ENCODE results near the gene SMAD4. TPM values are rescaled to one million over a fixed set of nuclear protein-coding genes. Genes with fewer than 3 reads are reported as not detected.

SMAD4 gene
- total and polyA plus RNA-seq, 2 of the 13 experiments (the other 11 are each of a cell fraction or from before 2014, with no cell fraction given), result 70.2 to 72.0 TPM

DNA sequence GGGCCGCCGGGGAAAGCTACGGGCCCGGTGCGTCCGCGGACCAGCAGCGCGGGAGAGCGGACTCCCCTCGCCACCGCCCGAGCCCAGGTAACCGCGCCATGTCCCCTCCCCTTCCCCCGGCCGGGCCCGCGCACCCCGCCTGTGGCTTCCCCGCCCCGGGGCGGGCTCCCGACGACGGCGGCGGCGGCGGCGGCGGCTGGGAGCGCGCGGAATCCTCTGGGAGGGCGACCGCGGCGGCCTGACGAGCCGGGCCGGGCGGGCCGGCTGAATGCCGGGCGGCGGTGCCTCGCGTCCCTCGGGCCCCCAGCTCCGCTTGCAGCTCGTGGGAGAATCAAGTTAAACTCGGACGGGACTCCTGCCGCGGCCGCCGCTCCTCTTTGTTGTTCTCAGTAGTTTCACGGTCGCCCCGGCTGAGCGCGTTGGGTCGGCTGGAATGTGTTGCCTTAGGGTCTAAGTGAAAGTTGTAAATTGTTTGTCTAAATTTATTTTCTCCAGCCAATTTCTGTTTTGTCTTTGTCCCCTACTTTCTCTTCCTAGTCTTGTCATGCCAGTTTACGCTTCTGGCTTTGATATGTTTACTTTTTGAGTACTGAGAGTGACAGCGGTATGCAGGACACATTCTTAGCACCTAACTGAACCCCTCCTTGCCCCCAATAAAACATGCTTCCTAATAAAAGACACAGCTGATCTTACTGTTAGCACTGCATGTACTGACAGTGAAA is 685 bp downstream of the SMAD4 start (continued):
- TF ChIP-seq, protein P1, sequence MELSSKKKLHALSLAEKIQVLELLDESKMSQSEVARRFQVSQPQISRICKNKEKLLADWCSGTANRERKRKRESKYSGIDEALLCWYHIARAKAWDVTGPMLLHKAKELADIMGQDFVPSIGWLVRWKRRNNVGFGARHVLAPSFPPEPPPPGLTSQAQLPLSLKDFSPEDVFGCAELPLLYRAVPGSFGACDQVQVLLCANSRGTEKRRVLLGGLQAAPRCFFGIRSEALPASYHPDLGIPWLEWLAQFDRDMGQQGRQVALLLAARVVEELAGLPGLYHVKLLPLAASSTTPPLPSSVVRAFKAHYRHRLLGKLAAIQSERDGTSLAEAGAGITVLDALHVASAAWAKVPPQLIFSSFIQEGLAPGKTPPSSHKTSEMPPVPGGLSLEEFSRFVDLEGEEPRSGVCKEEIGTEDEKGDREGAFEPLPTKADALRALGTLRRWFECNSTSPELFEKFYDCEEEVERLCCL (CRISPR knock-in tag; IDR thresholded peaks at IDR 0.05; ENCODE audit: borderline replicate concordance), result no peak
- no peak for TF ChIP-seq KAT8 (CRISPR knock-in tag; IDR thresholded peaks at IDR 0.05)
- 0 out of 2 replicates have a peak, but pooled peaks have one; percentile 16 for TF ChIP-seq ZNF446 (CRISPR knock-in tag; IDR thresholded peaks at IDR 0.05)
- TF ChIP-seq, protein P2, sequence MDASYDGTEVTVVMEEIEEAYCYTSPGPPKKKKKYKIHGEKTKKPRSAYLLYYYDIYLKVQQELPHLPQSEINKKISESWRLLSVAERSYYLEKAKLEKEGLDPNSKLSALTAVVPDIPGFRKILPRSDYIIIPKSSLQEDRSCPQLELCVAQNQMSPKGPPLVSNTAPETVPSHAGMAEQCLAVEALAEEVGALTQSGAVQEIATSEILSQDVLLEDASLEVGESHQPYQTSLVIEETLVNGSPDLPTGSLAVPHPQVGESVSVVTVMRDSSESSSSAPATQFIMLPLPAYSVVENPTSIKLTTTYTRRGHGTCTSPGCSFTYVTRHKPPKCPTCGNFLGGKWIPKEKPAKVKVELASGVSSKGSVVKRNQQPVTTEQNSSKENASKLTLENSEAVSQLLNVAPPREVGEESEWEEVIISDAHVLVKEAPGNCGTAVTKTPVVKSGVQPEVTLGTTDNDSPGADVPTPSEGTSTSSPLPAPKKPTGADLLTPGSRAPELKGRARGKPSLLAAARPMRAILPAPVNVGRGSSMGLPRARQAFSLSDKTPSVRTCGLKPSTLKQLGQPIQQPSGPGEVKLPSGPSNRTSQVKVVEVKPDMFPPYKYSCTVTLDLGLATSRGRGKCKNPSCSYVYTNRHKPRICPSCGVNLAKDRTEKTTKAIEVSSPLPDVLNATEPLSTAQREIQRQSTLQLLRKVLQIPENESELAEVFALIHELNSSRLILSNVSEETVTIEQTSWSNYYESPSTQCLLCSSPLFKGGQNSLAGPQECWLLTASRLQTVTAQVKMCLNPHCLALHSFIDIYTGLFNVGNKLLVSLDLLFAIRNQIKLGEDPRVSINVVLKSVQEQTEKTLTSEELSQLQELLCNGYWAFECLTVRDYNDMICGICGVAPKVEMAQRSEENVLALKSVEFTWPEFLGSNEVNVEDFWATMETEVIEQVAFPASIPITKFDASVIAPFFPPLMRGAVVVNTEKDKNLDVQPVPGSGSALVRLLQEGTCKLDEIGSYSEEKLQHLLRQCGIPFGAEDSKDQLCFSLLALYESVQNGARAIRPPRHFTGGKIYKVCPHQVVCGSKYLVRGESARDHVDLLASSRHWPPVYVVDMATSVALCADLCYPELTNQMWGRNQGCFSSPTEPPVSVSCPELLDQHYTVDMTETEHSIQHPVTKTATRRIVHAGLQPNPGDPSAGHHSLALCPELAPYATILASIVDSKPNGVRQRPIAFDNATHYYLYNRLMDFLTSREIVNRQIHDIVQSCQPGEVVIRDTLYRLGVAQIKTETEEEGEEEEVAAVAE (CRISPR knock-in tag; IDR thresholded peaks at IDR 0.05; ENCODE audit: borderline replicate concordance), result no peak
- TF ChIP-seq, protein P3, sequence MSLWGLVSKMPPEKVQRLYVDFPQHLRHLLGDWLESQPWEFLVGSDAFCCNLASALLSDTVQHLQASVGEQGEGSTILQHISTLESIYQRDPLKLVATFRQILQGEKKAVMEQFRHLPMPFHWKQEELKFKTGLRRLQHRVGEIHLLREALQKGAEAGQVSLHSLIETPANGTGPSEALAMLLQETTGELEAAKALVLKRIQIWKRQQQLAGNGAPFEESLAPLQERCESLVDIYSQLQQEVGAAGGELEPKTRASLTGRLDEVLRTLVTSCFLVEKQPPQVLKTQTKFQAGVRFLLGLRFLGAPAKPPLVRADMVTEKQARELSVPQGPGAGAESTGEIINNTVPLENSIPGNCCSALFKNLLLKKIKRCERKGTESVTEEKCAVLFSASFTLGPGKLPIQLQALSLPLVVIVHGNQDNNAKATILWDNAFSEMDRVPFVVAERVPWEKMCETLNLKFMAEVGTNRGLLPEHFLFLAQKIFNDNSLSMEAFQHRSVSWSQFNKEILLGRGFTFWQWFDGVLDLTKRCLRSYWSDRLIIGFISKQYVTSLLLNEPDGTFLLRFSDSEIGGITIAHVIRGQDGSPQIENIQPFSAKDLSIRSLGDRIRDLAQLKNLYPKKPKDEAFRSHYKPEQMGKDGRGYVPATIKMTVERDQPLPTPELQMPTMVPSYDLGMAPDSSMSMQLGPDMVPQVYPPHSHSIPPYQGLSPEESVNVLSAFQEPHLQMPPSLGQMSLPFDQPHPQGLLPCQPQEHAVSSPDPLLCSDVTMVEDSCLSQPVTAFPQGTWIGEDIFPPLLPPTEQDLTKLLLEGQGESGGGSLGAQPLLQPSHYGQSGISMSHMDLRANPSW (CRISPR knock-in tag; IDR thresholded peaks at IDR 0.05; ENCODE audit: borderline replicate concordance), result no peak
- TF ChIP-seq MAFK (conservative IDR thresholded peaks at IDR 0.05 in 1 of 2, IDR thresholded peaks at IDR 0.05 in 1 of 2; ENCODE audit: low read length in 2 of 2), result no peak
- peak; percentile 76 for TF ChIP-seq TEAD3 (CRISPR knock-in tag; optimal IDR thresholded peaks at IDR 0.05; ENCODE audit: borderline replicate concordance)
- no peak for TF ChIP-seq SRSF1 (optimal IDR thresholded peaks at IDR 0.05; ENCODE audit: low read depth, low read length)
- no peak for TF ChIP-seq TOPORS (CRISPR knock-in tag; IDR thresholded peaks at IDR 0.05)
- no peak for TF ChIP-seq TEAD2 (CRISPR knock-in tag; IDR thresholded peaks at IDR 0.05)
- no peak for TF ChIP-seq ZFP37 (CRISPR knock-in tag; IDR thresholded peaks at IDR 0.05; ENCODE audit: borderline replicate concordance)
- no peak for TF ChIP-seq ZBTB21 (CRISPR knock-in tag; IDR thresholded peaks at IDR 0.05)
- no peak for TF ChIP-seq ZNF713 (CRISPR knock-in tag; IDR thresholded peaks at IDR 0.05)
- no peak for TF ChIP-seq ZNF589 (CRISPR knock-in tag; conservative IDR thresholded peaks at IDR 0.05)
- TF ChIP-seq, protein P4, sequence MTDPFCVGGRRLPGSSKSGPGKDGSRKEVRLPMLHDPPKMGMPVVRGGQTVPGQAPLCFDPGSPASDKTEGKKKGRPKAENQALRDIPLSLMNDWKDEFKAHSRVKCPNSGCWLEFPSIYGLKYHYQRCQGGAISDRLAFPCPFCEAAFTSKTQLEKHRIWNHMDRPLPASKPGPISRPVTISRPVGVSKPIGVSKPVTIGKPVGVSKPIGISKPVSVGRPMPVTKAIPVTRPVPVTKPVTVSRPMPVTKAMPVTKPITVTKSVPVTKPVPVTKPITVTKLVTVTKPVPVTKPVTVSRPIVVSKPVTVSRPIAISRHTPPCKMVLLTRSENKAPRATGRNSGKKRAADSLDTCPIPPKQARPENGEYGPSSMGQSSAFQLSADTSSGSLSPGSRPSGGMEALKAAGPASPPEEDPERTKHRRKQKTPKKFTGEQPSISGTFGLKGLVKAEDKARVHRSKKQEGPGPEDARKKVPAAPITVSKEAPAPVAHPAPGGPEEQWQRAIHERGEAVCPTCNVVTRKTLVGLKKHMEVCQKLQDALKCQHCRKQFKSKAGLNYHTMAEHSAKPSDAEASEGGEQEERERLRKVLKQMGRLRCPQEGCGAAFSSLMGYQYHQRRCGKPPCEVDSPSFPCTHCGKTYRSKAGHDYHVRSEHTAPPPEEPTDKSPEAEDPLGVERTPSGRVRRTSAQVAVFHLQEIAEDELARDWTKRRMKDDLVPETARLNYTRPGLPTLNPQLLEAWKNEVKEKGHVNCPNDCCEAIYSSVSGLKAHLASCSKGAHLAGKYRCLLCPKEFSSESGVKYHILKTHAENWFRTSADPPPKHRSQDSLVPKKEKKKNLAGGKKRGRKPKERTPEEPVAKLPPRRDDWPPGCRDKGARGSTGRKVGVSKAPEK (CRISPR knock-in tag; IDR thresholded peaks at IDR 0.05; ENCODE audit: borderline replicate concordance), result no peak
- TF ChIP-seq NFIC (IDR thresholded peaks at IDR 0.05; ENCODE audit: low read length), result no peak
- no peak for TF ChIP-seq SRF (IDR thresholded peaks at IDR 0.05; ENCODE audit: low read depth, low read length)
- no peak for TF ChIP-seq ZNF382 (CRISPR knock-in tag; IDR thresholded peaks at IDR 0.05; ENCODE audit: borderline replicate concordance)
